Body of pancreas (tissue), 4 donors: ENCODE measurements around the gene RSKR. TPM values are rescaled to one million over a fixed set of nuclear protein-coding genes. Genes with fewer than 3 reads are reported as not detected.
"Not testable (repeated sequence)": the region's sequence is repeated elsewhere in the genome, so short reads cannot be mapped to it uniquely, and the experiment has no call there.

Experiments used
- ATAC-seq: fragments of 150-250 bp; one replicate; pipeline ENCODE4 v1.9.1; 2016
- DNase-seq, 4 donors: peaks; one replicate each; pipeline ENCODE4 v3.0.0-alpha.2; 2019
- H3K27ac ChIP-seq, 4 donors: fragments of 200-600 bp; sonication (generic); 1 replicate in 3 of 4; 2 replicates in 1 of 4; pipeline versions ENCODE4 v1.5.1 to v1.6.1; 2016 to 2019; ENCODE audit warnings: mild to moderate bottlenecking in 1 of 4, mixed read lengths in 1 of 4, moderate library complexity in 1 of 4
- H3K27me3 ChIP-seq, 2 donors: fragments of 200-600 bp; sonication (generic); one replicate each; pipeline ENCODE4 v1.6.0; 2016; ENCODE audit warnings: mild to moderate bottlenecking in 1 of 2
- H3K36me3 ChIP-seq, 2 donors: fragments of 200-600 bp; sonication (generic); replicated peaks in 1 of 2; 2 replicates each; pipeline ENCODE4 v1.5.1; 2016; ENCODE audit warnings: low read depth in 2 of 2; ENCODE audit not compliant: insufficient read depth in 1 of 2
- H3K4me1 ChIP-seq: fragments of 200-600 bp; sonication (generic); one replicate; pipeline ENCODE4 v1.6.0; 2016
- H3K4me3 ChIP-seq, 2 donors: fragments of 200-600 bp; sonication (generic); 1 replicate in 1 of 2; 2 replicates in 1 of 2; pipeline ENCODE4 v1.5.1; 2016 to 2019
- H3K9me3 ChIP-seq, 3 donors: fragments of 200-600 bp; sonication (generic); 1 replicate in 2 of 3; 2 replicates in 1 of 3; pipeline ENCODE4 v1.5.1; 2016
- POLR2A ChIP-seq, 3 donors: fragments of 450-650 bp; IDR thresholded peaks; one replicate each; pipeline ENCODE4 v1.6.1; 2016; ENCODE audit warnings: antibody characterized with exemption in 3 of 3, mild to moderate bottlenecking in 2 of 3
- WGBS, 2 donors: methylation state at CpG; one replicate each; pipeline ENCODE4 v1.1.5; 2017; 5-methylcytosine and 5-hydroxymethylcytosine counted together
- intact Hi-C: fragments of 100-400 bp; cut with DNase I; formaldehyde crosslinking; loops from one replicate; pipeline ENCODE4 v1.15.1; 2023
- total RNA-seq, 2 donors: library from RNA; depleted of rRNA; stranded (reverse); fragments of >200 nt; gene quantifications; one replicate each; pipeline ENCODE4 v1.1.0, GENCODE V29; 2016
- TF ChIP-seq, protein P1 (sequence below), 7 experiments: fragments of 450-650 bp in 4 of 7; fragments of 200-600 bp in 3 of 7; sonication (generic) in 3 of 7; IDR thresholded peaks; one replicate each; pipeline ENCODE4 v1.5.1; 2016 to 2019; ENCODE audit warnings: antibody characterized with exemption in 7 of 7

Gene RSKR
- total RNA-seq, 2 donors from 2014 or later = 2.6 to 14.8 TPM

DNA sequence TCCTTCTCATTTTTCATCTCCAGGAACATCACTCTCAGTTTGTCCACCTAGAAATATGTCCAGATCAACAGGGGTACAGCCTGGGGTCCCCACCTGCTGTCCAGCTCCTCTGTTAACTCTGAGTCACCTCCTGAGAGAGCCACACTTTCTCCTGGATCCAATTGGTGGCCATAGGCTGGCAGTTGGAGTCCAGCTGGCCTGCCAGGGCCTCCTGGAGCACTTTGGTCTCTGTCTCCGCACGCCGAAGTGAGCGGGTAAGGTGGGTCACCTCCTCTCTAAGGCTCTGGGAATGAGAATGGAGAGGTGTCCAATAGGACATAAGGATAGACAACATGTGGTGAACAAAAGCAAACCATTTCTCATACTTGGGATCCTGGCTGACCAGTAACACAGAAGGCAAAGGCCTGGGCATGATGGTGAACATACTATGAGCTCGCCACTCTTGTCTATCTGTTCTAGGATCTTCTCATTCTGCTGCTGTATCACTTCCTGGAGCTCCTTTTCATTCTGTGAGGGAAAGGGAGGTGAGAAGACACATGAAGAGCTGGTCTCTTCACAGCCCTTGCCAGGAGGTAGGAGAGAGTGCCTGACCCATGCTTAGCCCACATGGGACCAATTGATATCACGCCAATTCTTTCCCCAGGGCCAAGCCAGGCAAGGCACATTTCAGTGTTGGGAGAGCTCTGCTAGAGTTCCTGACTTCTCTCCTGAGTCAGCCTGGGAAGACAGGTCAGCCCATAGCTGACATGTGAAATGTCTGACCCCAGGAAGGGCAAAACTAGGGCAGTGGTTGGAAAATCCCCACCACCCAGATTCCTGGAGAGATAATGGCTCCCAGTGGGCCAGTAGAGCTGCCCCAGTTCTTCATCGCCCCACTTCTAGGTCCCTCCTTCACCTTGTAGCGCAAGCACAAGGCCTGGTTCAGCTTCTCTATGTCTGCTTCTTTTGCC is 35.5 kb downstream of the RSKR start:
- intact Hi-C loops = no loop called here
- peaks cover 10% of the 10 kb centered on the region for H3K4me1 ChIP-seq
- 96 to 100% methylated on average over 8 of the region's 8 CpGs for WGBS, 2 donors
- no peaks in the 10 kb centered on the region for H3K9me3 ChIP-seq
- H3K27me3 ChIP-seq = no peaks in the 10 kb centered on the region
- H3K4me3 ChIP-seq = no peak overlapping the region
- H3K36me3 ChIP-seq = no peaks in the 10 kb centered on the region
- TF ChIP-seq POLR2A (IDR thresholded peaks at IDR 0.05) = no peak
- TF ChIP-seq, protein P1, sequence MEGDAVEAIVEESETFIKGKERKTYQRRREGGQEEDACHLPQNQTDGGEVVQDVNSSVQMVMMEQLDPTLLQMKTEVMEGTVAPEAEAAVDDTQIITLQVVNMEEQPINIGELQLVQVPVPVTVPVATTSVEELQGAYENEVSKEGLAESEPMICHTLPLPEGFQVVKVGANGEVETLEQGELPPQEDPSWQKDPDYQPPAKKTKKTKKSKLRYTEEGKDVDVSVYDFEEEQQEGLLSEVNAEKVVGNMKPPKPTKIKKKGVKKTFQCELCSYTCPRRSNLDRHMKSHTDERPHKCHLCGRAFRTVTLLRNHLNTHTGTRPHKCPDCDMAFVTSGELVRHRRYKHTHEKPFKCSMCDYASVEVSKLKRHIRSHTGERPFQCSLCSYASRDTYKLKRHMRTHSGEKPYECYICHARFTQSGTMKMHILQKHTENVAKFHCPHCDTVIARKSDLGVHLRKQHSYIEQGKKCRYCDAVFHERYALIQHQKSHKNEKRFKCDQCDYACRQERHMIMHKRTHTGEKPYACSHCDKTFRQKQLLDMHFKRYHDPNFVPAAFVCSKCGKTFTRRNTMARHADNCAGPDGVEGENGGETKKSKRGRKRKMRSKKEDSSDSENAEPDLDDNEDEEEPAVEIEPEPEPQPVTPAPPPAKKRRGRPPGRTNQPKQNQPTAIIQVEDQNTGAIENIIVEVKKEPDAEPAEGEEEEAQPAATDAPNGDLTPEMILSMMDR (IDR thresholded peaks at IDR 0.05) = no peak
- no peak for DNase-seq
- H3K27ac ChIP-seq = no peak overlapping the region
- no peak for ATAC-seq

DNA sequence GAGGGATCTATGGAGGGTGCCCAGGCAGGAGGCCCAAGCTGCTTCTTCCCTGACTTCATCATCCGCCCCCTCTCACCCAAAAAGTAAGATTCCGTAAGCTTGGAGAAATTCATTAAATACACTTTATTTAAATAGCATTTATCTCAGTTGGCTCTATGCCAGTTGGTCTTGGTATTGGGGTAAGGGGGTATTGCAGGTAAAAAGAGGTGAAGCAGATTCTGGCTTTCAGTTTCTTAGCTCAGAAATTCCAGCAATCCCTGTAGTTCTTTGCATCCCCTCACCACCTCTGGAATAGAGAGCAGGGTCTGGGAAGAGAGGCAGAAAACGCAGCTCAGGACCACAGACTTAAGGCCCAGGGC is 36.5 kb downstream of the RSKR start:
- H3K9me3 ChIP-seq = no peaks in the 10 kb centered on the region
- ATAC-seq (no peak), DNase-seq (no peak)
- no peaks in the 10 kb centered on the region for H3K36me3 ChIP-seq
- 96 to 97% methylated on average over 3 of the region's 3 CpGs for whole genome bisulfite sequencing, 2 donors
- intact Hi-C loops = no loop called here
- H3K27ac ChIP-seq = no peak overlapping the region
- H3K4me1 ChIP-seq = peaks cover 11% of the 10 kb centered on the region
- no peaks in the 10 kb centered on the region for H3K27me3 ChIP-seq
- H3K4me3 ChIP-seq = no peak overlapping the region
- TF ChIP-seq, protein P1 (IDR thresholded peaks at IDR 0.05) = no peak
- no peak for TF ChIP-seq POLR2A (IDR thresholded peaks at IDR 0.05)

DNA sequence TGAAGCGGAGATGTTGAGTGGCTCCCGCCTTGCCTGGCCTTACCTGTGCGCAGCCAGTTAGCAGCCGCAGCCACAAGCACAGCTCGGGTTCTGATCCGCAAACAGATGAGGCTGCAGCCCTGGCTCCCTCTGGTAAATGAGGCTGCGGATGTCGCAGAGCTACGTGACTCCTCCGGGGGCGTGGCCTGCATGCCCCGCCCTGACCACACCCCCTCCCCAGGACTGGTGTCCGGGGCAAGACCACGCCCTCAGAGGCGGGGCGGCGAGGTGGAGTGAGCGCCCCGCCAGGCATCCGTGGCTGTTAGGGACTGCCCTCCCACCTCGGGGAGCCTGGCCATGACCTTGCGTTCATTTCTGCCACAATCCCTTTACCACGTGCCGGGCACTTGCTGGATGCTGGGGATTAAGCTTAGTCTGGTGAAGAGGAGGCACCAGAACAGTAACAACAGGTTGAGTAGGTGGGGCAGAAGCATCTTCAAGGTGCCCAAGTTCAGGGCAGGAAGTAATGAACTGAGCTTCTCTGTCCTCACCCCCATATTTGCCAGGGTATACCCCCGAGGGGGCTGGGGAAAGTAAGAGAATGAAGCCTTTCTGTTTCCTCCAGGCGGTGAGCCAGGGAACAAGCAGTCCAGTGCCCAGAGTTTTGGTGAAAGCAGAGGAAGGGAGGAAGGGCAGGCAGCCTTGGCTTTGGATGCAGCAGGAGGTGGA is 37.1 kb downstream of the RSKR start, which contains the start of gene ALDOC:
Gene ALDOC, minus strand, starts transcription at position 138 of the 708 bp plus-strand sequence. CDS start 1,363 bp downstream, outside the sequence.
- peak within 1 kb of the TSS in 2 of 4 donors; percentile 15 to 34 for H3K27ac ChIP-seq
- TF ChIP-seq, protein P1 (IDR thresholded peaks at IDR 0.05) = no peak
- peak; percentile 33 to 78 (median 75) for TF ChIP-seq POLR2A (IDR thresholded peaks at IDR 0.05)
- no peaks in the 10 kb centered on the region for H3K9me3 ChIP-seq
- peak; percentile 97 to 100 (median 98) for DNase-seq
- no peaks in the 10 kb centered on the region for H3K36me3 ChIP-seq
- ATAC-seq = peak; percentile 97
- no peaks in the 10 kb centered on the region for H3K27me3 ChIP-seq
- no peak within 1 kb of the TSS for H3K4me3 ChIP-seq
- peaks cover 17% of the 10 kb centered on the region for H3K4me1 ChIP-seq
- 4 to 33% methylated on average over 2 to 26 of the region's 26 CpGs for WGBS, 2 donors
- intact Hi-C loops = no loop called here

DNA sequence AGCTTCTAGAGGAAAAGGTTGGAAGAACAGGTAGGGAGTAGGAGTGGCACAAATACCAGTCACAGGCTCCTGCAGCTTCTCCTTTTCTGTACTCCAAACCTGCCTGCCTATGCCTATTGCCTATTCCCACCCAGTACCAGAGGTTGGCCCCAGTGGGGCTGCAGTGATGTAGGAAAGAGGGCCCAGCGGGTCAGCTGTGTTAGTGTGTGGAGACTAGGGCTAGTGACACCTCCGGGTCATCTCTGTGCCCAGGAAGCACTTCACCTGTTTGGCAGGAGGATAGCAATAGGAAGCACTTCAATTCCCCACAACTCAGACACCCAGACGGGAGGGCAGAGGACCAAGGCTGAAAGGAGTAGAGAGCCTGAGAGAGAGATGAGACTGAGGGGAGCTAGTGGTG is 38.0 kb downstream of the RSKR start:
- 71 to 77% methylated on average over 3 of the region's 3 CpGs for WGBS, 2 donors
- H3K4me3 ChIP-seq = not testable (repeated sequence)

DNA sequence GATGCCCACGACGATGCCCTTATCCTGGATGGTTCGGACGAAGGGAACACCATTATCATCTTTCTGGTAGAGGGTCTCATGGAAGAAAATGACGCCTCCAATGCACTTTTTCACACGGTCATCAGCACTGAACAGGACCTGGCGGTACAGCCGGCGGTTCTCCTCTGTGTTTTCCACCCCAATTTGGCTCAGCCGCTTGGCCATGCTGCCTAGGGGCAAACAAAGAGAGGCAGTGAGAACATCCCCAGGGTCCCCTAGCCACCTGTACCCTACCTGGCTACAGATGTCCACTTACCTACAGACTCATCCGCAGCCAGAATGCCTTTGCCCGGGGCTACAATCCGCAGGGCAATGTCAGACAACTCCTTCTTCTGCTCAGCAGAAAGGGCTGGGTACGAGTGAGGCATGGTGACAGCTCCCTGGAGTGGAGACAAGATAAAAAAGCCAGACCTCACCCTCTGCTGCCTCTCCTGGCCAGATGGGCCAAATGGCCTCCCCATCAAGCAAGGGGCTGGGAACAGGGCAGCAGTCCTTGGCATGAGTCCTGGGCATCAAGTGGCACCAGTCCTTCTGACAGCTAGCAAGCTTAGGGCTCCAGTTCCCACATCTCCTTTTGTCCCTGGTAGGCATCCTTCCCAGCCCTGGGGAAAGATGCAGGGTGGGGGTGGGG is 38.7 kb downstream of the RSKR start:
- no peak overlapping the region for H3K4me3 ChIP-seq
- 86 to 92% methylated on average over 14 of the region's 14 CpGs for WGBS, 2 donors
- no peaks in the 10 kb centered on the region for H3K36me3 ChIP-seq
- no peak for TF ChIP-seq POLR2A (IDR thresholded peaks at IDR 0.05)
- TF ChIP-seq, protein P1 (IDR thresholded peaks at IDR 0.05) = no peak
- no peaks in the 10 kb centered on the region for H3K9me3 ChIP-seq
- H3K27ac ChIP-seq = no peak overlapping the region
- no peak for DNase-seq
- intact Hi-C loops = no loop called here
- no peak for ATAC-seq
- no peaks in the 10 kb centered on the region for H3K27me3 ChIP-seq
- H3K4me1 ChIP-seq = peaks cover 22% of the 10 kb centered on the region

More for the DNA sequence above, 38.0 kb downstream of the RSKR start:
- peaks cover 19% of the 10 kb centered on the region for H3K4me1 ChIP-seq
- H3K36me3 ChIP-seq, DNase-seq, H3K9me3 ChIP-seq, ATAC-seq, H3K27me3 ChIP-seq, H3K27ac ChIP-seq, intact Hi-C loops: not testable (repeated sequence)
